Renal cortex interstitium (tissue), 15 donors: ENCODE measurements around the gene SEC31A. TPM values are rescaled to one million over a fixed set of nuclear protein-coding genes. Genes with fewer than 3 reads are reported as not detected.
A peak's percentile ranks its signal among the peaks of the same experiment; 100 is the strongest.
"Not testable (repeated sequence)": the region's sequence is repeated elsewhere in the genome, so short reads cannot be mapped to it uniquely, and the experiment has no call there.

ENCODE experiments used
- DNase-seq, 11 donors: peaks; one replicate each; pipeline ENCODE4 v3.0.0-alpha.2; 2013; ENCODE audit warnings: low read depth in 9 of 11, low spot score in 4 of 11; ENCODE audit errors: extremely low read depth in 1 of 11
- long read RNA-seq, 16 experiments: transcript quantifications; one replicate each; lab custom pipeline, GENCODE V29; 2026
- polyA plus RNA-seq, 3 donors: library from polyadenylated mRNA; unstranded; fragments of 120-200 nt; gene quantifications; one replicate each; pipeline ENCODE4 v1.2.1, GENCODE V29; 2013; ENCODE audit not compliant: insufficient read length in 3 of 3

SEC31A gene, protein sequence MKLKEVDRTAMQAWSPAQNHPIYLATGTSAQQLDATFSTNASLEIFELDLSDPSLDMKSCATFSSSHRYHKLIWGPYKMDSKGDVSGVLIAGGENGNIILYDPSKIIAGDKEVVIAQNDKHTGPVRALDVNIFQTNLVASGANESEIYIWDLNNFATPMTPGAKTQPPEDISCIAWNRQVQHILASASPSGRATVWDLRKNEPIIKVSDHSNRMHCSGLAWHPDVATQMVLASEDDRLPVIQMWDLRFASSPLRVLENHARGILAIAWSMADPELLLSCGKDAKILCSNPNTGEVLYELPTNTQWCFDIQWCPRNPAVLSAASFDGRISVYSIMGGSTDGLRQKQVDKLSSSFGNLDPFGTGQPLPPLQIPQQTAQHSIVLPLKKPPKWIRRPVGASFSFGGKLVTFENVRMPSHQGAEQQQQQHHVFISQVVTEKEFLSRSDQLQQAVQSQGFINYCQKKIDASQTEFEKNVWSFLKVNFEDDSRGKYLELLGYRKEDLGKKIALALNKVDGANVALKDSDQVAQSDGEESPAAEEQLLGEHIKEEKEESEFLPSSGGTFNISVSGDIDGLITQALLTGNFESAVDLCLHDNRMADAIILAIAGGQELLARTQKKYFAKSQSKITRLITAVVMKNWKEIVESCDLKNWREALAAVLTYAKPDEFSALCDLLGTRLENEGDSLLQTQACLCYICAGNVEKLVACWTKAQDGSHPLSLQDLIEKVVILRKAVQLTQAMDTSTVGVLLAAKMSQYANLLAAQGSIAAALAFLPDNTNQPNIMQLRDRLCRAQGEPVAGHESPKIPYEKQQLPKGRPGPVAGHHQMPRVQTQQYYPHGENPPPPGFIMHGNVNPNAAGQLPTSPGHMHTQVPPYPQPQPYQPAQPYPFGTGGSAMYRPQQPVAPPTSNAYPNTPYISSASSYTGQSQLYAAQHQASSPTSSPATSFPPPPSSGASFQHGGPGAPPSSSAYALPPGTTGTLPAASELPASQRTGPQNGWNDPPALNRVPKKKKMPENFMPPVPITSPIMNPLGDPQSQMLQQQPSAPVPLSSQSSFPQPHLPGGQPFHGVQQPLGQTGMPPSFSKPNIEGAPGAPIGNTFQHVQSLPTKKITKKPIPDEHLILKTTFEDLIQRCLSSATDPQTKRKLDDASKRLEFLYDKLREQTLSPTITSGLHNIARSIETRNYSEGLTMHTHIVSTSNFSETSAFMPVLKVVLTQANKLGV
- polyA plus RNA-seq, result 100 to 1,000 TPM; 221 to 267 (median 235) TPM
- long read RNA-seq, donor 1, full-length matches to known transcripts, result 8 of 39 reads
- long read RNA-seq, donor 1, partial matches to known transcripts, result 31 of 39 reads
- long read RNA-seq, donor 1, other reads (novel, unspliced or antisense), result 0 of 39 reads
- long read RNA-seq, donor 2, partial matches to known transcripts, result 35 of 45 reads
- long read RNA-seq, donor 2, other reads (novel, unspliced or antisense), result 0 of 45 reads
- long read RNA-seq, donor 3, full-length matches to known transcripts, result 14 of 43 reads
- long read RNA-seq, donor 3, partial matches to known transcripts, result 29 of 43 reads
- long read RNA-seq, donor 3, other reads (novel, unspliced or antisense), result 0 of 43 reads
- long read RNA-seq, donor 4, full-length matches to known transcripts, result 11 of 48 reads
- long read RNA-seq, donor 4, partial matches to known transcripts, result 37 of 48 reads
- long read RNA-seq, donor 4, other reads (novel, unspliced or antisense), result 0 of 48 reads
- long read RNA-seq, donor 5, result 0 reads
- long read RNA-seq, donor 6, partial matches to known transcripts, result 54 of 67 reads
- long read RNA-seq, donor 6, other reads (novel, unspliced or antisense), result 0 of 67 reads
- long read RNA-seq, donor 7, partial matches to known transcripts, result 35 of 48 reads
- long read RNA-seq, donor 7, other reads (novel, unspliced or antisense), result 0 of 48 reads
- long read RNA-seq, donor 8, result 0 reads
- long read RNA-seq, donor 9, partial matches to known transcripts, result 26 of 37 reads
- long read RNA-seq, donor 9, other reads (novel, unspliced or antisense), result 0 of 37 reads
- long read RNA-seq, donor 10, full-length matches to known transcripts, result 9 of 58 reads
- long read RNA-seq, donor 10, partial matches to known transcripts, result 49 of 58 reads
- long read RNA-seq, donor 10, other reads (novel, unspliced or antisense), result 0 of 58 reads
- long read RNA-seq, donor 11, full-length matches to known transcripts, result 8 of 26 reads
- long read RNA-seq, donor 11, partial matches to known transcripts, result 18 of 26 reads
- long read RNA-seq, donor 11, other reads (novel, unspliced or antisense), result 0 of 26 reads
- long read RNA-seq, donor 12, partial matches to known transcripts, result 5 of 13 reads
- long read RNA-seq, donor 12, other reads (novel, unspliced or antisense), result 0 of 13 reads
- long read RNA-seq, donor 13, result 0 reads
- long read RNA-seq, donor 14, partial matches to known transcripts, result 17 of 24 reads
- long read RNA-seq, donor 14, other reads (novel, unspliced or antisense), result 0 of 24 reads
- long read RNA-seq, donor 15, partial matches to known transcripts, result 16 of 22 reads
- long read RNA-seq, donor 15, other reads (novel, unspliced or antisense), result 0 of 22 reads
- long read RNA-seq, donor 16, full-length matches to known transcripts, result 25 of 191 reads
- long read RNA-seq, donor 16, partial matches to known transcripts, result 166 of 191 reads
- long read RNA-seq, donor 16, other reads (novel, unspliced or antisense), result 0 of 191 reads

DNA sequence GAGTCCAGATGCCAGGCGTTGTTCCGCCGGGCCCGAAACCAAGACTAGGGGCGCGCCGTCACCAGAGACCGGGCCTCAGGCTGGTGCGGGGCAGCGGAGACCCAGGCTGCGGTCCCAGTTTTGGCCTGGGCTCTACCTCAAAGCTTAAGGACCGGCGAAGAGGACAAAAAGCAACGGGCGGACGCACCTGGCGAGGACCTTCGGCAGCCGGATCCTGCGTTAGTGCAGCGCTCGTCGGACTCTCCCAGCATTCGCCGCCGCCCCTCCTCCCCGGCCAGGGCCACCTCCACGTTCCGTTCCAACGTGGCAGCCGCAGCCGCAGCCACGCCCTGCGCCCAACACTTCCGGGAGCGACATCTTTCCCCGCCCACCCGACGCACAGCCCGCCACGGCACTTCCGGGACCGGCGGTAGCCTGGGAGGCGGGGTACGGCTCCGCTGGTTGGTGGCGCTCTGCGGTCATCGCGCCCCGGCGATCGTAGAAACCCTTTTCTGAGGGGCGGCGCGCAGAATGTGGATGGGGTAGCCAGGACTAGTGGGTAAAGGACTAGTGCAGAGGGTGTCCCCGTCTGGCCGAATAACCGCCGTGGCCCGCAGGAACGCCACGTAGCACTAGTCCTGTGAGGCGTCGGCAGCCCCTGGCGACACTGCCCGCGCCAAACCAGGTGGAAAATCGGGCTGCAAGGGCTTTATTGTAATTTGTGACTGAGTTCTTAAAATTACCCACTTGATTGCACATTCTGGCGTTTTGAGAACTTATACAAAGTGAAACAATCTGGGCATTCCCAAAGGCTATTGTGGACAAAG, at the start of gene SEC31A:
Gene SEC31A, minus strand, starts transcription at position 253 of the 806 bp plus-strand sequence. CDS start 9,217 bp downstream, outside the sequence.
- DNase-seq, result peak; percentile 81 to 94 (median 89)

- no peak for DNase-seq
Observed at GRCh38 chr4:82939414-82939813, 48.5 kb upstream of the SEC31A start.

DNA sequence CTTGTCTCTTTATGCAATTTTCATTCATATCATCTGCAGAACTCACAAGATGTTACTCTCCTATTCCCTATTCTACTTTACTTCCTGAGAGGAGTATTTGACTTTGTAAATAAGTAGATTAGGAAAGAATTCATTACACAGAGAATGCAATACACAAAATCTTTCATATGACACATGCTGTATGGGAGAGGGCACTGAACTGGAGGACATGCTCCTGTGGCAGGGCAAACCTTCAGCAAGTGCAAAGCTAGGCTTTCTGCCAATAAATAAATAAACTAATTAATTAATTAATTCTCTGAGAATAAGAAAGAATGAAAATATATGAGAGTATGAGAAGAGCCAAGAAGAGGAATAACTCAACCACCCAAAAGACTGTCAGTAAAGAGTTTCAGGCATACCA, 43.5 kb upstream of the SEC31A start:
- no peak for DNase-seq

- no peak for DNase-seq
Observed at GRCh38 chr4:82930848-82931755, 40.1 kb upstream of the SEC31A start.

- DNase-seq, result no peak
Observed at GRCh38 chr4:82921795-82922194, 30.8 kb upstream of the SEC31A start.

GRCh38 chr4:82919386-82919785, 28.4 kb upstream of the SEC31A start:
- DNase-seq, result no peak

DNA sequence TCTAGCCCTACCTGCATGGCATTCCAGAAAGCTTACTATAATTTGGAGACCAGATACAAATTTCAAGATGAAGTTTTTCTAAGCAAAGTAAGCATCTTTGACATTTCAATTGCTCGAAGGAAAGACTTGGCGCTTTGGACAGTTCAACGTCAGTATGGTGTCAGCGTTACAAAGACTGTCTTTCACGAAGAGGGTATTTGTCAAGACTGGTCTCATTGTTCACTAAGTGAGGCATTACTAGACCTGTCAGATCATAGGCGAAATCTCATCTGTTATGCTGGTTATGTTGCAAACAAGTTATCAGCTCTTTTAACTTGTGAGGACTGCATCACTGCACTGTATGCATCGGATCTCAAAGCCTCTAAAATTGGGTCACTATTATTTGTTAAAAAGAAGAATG, 27.1 kb upstream of the SEC31A start:
- DNase-seq, result no peak

DNA sequence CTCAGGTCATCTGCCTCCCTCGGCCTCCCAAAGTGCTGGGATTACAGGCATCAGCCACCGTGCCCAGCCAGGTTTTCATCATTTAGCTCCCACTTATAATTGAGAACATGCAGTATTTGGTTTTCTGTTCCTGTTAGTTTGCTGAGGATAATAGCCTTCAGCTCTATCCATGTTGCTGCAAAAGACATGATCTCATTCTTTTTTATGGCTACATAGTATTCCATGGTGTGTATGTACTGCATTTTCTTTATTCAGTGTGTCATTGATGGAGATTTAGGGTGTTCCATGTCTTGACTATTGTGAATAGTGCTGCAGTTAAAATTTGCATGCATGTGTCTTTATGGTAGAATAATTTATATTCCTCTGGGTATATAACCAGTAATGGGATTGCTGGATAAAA, 23.0 kb upstream of the SEC31A start:
- DNase-seq, result not testable (repeated sequence)

- no peak for DNase-seq
Observed at GRCh38 chr4:82913305-82913704, 22.4 kb upstream of the SEC31A start.

DNA sequence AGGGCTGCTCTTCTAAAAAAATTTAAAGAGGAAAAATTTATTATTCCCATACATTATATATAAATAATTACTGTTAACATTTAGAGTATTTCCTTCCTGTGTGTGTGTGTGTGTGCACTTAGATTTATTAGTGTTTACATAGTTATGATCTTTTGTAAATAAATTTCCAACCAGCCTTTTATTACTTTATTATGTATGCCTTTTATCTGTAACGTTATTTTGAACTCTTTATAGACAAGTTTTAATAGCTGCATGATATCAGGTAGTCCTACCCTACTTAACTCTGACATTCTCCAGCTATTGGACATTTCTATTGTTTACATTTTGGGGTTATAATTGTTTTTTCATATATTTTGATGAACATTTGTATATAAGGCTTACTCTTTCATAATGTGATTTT, 18.4 kb upstream of the SEC31A start:
- DNase-seq, result no peak

GRCh38 chr4:82906469-82906868, 15.5 kb upstream of the SEC31A start:
- DNase-seq, result no peak

GRCh38 chr4:82905205-82905604, 14.3 kb upstream of the SEC31A start:
- no peak for DNase-seq

DNA sequence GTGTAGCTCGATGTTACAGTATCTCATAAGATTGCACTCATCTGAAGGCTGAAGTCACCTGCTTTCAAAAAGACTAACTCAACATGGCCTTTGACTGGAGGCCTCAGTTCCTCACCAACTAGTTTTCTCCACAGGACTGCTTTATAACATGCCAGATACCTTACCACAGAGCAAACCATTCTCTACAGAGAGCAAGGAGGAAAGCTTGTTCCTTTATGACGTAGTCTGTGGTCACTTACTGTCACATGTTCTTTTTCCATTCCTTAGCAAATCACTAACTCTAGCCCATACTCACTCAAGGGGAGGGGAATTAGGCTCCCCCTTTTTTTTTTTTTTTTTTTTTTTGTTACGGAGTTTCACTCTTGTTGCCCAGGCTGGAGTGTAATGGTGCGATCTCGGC, 12.8 kb upstream of the SEC31A start:
- no peak for DNase-seq

DNA sequence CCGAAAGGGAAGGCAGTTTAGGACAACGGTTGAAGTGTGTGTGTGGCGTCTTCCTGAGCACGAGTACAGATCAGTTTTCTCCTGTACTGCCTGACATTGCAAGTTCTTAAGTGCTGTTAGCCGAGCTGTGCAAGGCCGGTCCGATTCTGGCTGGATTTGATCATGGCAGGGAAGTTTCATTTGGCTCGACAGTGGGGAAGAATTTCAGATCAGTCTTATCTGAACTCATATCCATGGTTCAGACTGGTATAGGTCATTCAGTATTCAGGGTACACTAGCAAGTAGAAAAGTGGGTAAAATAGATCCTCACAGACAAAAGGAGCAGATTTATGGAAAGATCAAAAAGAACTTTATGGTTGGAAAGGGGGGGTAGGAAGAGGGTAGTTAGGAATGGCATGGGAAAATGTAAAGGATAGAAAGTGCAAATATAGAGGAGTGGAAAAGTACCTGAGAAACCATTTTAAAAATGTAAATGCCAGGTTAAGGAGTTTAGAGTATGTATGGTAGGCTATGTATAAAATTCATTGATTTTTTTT, 10.3 kb upstream of the SEC31A start:
- DNase-seq, result no peak
